ENCODE data around the gene TMEM131L.

- no peak for TF ChIP-seq CTCF (IDR thresholded peaks at IDR 0.05)
- no peak for TF ChIP-seq ZFX (IDR thresholded peaks at IDR 0.05; ENCODE audit: borderline replicate concordance)
These were observed 75.4 kb downstream of the TMEM131L start for GRCh38 chr4:153541456-153542096.
